Pancreas (tissue), 10 donors: Measurements from ENCODE around the gene CASP10. TPM values are rescaled to one million over a fixed set of nuclear protein-coding genes. Genes with fewer than 3 reads are reported as not detected.

Source experiments
- ATAC-seq, 4 donors: fragments of 200-7000 bp; cut with Tn5 transposase; one replicate each; pipeline versions ENCODE4 v1.8.0 to v1.9.1; 2020; ENCODE audit warnings: mild to moderate bottlenecking in 4 of 4, moderate library complexity in 4 of 4
- DNase-seq, 6 donors: peaks; one replicate each; pipeline ENCODE4 v3.0.0-alpha.2; 2020
- FAIRE-seq: peaks from 2 replicates; lab custom pipeline; 2012; peaks lifted over from hg19 to GRCh38; lab: Jason Lieb, UNC
- H3K27ac ChIP-seq, 4 donors: fragments of 200-600 bp; sonication (generic); 1 replicate in 3 of 4; 2 replicates in 1 of 4; pipeline versions ENCODE4 v1.5.0 to v1.8.0; 2020
- H3K27me3 ChIP-seq, 4 donors: fragments of 200-600 bp; one replicate each; pipeline ENCODE4 v1.8.0; 2021
- H3K36me3 ChIP-seq, 3 donors: fragments of 200-600 bp; sonication (generic) in 1 of 3; one replicate each; pipeline versions ENCODE4 v1.5.0 to v1.8.0; 2020 to 2021
- H3K4me1 ChIP-seq, 3 donors: fragments of 200-600 bp; one replicate each; pipeline ENCODE4 v1.8.0; 2021
- H3K4me3 ChIP-seq, 4 donors: fragments of 200-600 bp; sonication (generic) in 2 of 4; one replicate each; pipeline versions ENCODE4 v1.5.0 to v1.8.0; 2020 to 2021
- H3K9me3 ChIP-seq, 4 donors: fragments of 200-600 bp; one replicate each; pipeline ENCODE4 v1.8.0; 2021
- CTCF ChIP-seq, 4 donors: fragments of 200-600 bp; sonication (generic) in 3 of 4; IDR thresholded peaks; one replicate each; pipeline versions ENCODE4 v1.5.0 to v1.8.0; 2021; ENCODE audit warnings: antibody characterized with exemption in 4 of 4
- WGBS, 2 donors: extraction: QIAGEN DNeasy Blood & Tissue Kit; methylation state at CpG; one replicate each; pipeline ENCODE4 v1.1.7; 2013; 5-methylcytosine and 5-hydroxymethylcytosine counted together
- intact Hi-C, 3 donors: fragments of 100-400 bp; cut with DNase I; formaldehyde crosslinking; loops; one replicate each; pipeline versions ENCODE4 v1.11.1 to v1.14.2; 2022
- polyA plus RNA-seq, 2 donors: library from polyadenylated mRNA; stranded (reverse); fragments of 200-250 nt; gene quantifications; one replicate each; pipeline ENCODE4 v1.2.3, GENCODE V29; 2013
- total RNA-seq, 6 donors: library from RNA; stranded (reverse); fragmentation: NEBNext Ultra II Directional in 4 of 6; extraction: Animal tissue kit (Norgen Biotek cat#: 25700) in 4 of 6; gene quantifications; one replicate each; pipeline versions ENCODE4 v1.2.1 to v1.2.4, GENCODE V29; 2021 to 2023
- donor health status: healthy with polysubstance abuse.
- donor health status: DM: no; HTN: no; CAD: no; lungs with moderate emphysema.
- donor health status: DM: no; HTN: no; CAD: no.
- donor health status: control.
- donor health status: control.
- donor health status: Bipolar disorder and iron deficiency.
- donor health status: DM: yes; HTN: yes; CAD: no.
- donor health status: DM: no; HTN: no; CAD: no.
- donor health status: DM: no; HTN: no; CAD: no.
- donor health status: DM: yes; HTN: yes; CAD: no.

Gene CASP10
- total and polyA plus RNA-seq, 8 donors: 3.0 to 11.7 (median 5.1) TPM

- Histone ChIP-seq H3K27ac (no peak overlapping the region), H3K36me3 (no peaks in the 10 kb centered on the region), H3K9me3 (no peaks in the 10 kb centered on the region), H3K4me1 (peaks cover 10 to 14% (median 13%) of the 10 kb centered on the region in 3 donors), H3K27me3 (no peaks in the 10 kb centered on the region), H3K4me3 (no peak overlapping the region)
- 66 to 73% methylated on average over 12 of the region's 12 CpGs for WGBS, 2 donors
- no peak for DNase-seq
- no peak for ATAC-seq
- no peak for TF ChIP-seq CTCF (IDR thresholded peaks at IDR 0.05)
- FAIRE-seq: no peak
- intact Hi-C loops: no loop called here
These were observed 46.0 kb downstream of the CASP10 start for GRCh38 chr2:201228912-201229290.

GRCh38 chr2:201231781-201232466 lies 49.0 kb downstream of the CASP10 start:
- TF ChIP-seq CTCF (IDR thresholded peaks at IDR 0.05): peak; percentile 74 to 89 (median 80)
- H3K4me3 ChIP-seq: no peak overlapping the region
- peak overlapping the region in 3 of 4 donors; percentile 23 to 64 (median 60) for H3K27ac ChIP-seq
- H3K9me3 ChIP-seq: no peaks in the 10 kb centered on the region
- ATAC-seq: peak; percentile 86 to 93 (median 90)
- H3K36me3 ChIP-seq: no peaks in the 10 kb centered on the region
- H3K4me1 ChIP-seq: peaks cover 13 to 26% (median 22%) of the 10 kb centered on the region in 3 donors
- intact Hi-C loops: no loop called here
- H3K27me3 ChIP-seq: no peaks in the 10 kb centered on the region
- WGBS, 2 donors: 15% methylated on average over 8 of the region's 8 CpGs
- peak; percentile 88 to 95 (median 92) for DNase-seq
- no peak for FAIRE-seq

- TF ChIP-seq CTCF (IDR thresholded peaks at IDR 0.05): peak in 1 of 4 donors; percentile 8
- H3K9me3 ChIP-seq: no peaks in the 10 kb centered on the region
- WGBS, 2 donors: 13 to 23% methylated on average over 3 of the region's 3 CpGs
- no peaks in the 10 kb centered on the region for H3K36me3 ChIP-seq
- DNase-seq: no peak
- H3K27ac ChIP-seq: peak overlapping the region in 2 of 4 donors; percentile 60 to 64
- no peak for ATAC-seq
- peaks cover 13 to 26% (median 22%) of the 10 kb centered on the region in 3 donors for H3K4me1 ChIP-seq
- intact Hi-C loops: no loop called here
- FAIRE-seq: no peak
- peak overlapping the region in 1 of 4 donors; percentile 45 for H3K4me3 ChIP-seq
- H3K27me3 ChIP-seq: no peaks in the 10 kb centered on the region
These were observed 49.5 kb downstream of the CASP10 start for GRCh38 chr2:201232467-201232815.

GRCh38 chr2:201233192-201233811 lies 50.4 kb downstream of the CASP10 start:
- ATAC-seq (peak; percentile 88 to 95 (median 91)), DNase-seq (peak; percentile 69 to 85 (median 75)), FAIRE-seq (no peak)
- H3K27ac ChIP-seq: peak overlapping the region in 2 of 4 donors; percentile 60 to 64
- no peaks in the 10 kb centered on the region for H3K36me3 ChIP-seq
- 26 to 39% methylated on average over 8 of the region's 8 CpGs for WGBS, 2 donors
- H3K9me3 ChIP-seq: no peaks in the 10 kb centered on the region
- H3K4me1 ChIP-seq: peaks cover 13 to 26% (median 22%) of the 10 kb centered on the region in 3 donors
- no peak for TF ChIP-seq CTCF (IDR thresholded peaks at IDR 0.05)
- H3K4me3 ChIP-seq: peak overlapping the region in 3 of 4 donors; percentile 15 to 45 (median 32)
- no peaks in the 10 kb centered on the region for H3K27me3 ChIP-seq
- intact Hi-C loops: no loop called here
